ENCODE measurements around the gene PRAMEF20.

DNA sequence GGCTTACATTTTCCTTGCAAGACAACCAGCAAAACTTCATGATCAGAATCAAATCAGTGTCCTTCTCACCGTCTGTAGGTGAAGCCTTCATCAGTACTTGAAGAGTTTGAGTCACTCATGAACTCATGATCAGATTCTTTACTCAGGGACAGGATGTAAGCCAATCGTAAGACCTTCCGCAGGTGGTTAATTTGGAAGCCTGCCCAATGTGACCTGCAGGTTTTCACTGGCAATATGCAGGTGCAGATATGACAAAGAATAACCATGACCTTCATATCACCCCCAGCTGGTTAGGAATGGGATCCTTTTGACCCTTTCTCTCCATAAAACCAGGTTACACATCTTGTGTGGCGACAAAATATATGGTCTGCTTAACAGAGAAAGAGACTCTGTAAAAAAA lies 2.4 kb upstream of the PRAMEF20 start:
- TF ChIP-seq, protein P1, sequence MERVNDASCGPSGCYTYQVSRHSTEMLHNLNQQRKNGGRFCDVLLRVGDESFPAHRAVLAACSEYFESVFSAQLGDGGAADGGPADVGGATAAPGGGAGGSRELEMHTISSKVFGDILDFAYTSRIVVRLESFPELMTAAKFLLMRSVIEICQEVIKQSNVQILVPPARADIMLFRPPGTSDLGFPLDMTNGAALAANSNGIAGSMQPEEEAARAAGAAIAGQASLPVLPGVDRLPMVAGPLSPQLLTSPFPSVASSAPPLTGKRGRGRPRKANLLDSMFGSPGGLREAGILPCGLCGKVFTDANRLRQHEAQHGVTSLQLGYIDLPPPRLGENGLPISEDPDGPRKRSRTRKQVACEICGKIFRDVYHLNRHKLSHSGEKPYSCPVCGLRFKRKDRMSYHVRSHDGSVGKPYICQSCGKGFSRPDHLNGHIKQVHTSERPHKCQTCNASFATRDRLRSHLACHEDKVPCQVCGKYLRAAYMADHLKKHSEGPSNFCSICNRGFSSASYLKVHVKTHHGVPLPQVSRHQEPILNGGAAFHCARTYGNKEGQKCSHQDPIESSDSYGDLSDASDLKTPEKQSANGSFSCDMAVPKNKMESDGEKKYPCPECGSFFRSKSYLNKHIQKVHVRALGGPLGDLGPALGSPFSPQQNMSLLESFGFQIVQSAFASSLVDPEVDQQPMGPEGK (CRISPR knock-in tag; IDR thresholded peaks at IDR 0.05; ENCODE audit: borderline replicate concordance), result no peak
- TF ChIP-seq SNAI2 (CRISPR knock-in tag; IDR thresholded peaks at IDR 0.05) (no peak), ZFP30 (CRISPR knock-in tag; IDR thresholded peaks at IDR 0.05) (no peak), ZC3H10 (CRISPR knock-in tag; IDR thresholded peaks at IDR 0.05) (no peak), GLIS3 (CRISPR knock-in tag; IDR thresholded peaks at IDR 0.05) (no peak), BACH2 (CRISPR knock-in tag; IDR thresholded peaks at IDR 0.05; ENCODE audit: borderline replicate concordance) (no peak), ZNF565 (CRISPR knock-in tag; conservative IDR thresholded peaks at IDR 0.05; ENCODE audit: low read depth) (no peak), ARNTL (CRISPR knock-in tag; IDR thresholded peaks at IDR 0.05; ENCODE audit: borderline replicate concordance, low read depth) (no peak), OSR1 (CRISPR knock-in tag; IDR thresholded peaks at IDR 0.05) (no peak), CSDC2 (CRISPR knock-in tag; IDR thresholded peaks at IDR 0.05) (no peak), ESRRG (CRISPR knock-in tag; IDR thresholded peaks at IDR 0.05) (no peak), ZFP3 (CRISPR knock-in tag; IDR thresholded peaks at IDR 0.05) (no peak)
- TF ChIP-seq, protein P2, sequence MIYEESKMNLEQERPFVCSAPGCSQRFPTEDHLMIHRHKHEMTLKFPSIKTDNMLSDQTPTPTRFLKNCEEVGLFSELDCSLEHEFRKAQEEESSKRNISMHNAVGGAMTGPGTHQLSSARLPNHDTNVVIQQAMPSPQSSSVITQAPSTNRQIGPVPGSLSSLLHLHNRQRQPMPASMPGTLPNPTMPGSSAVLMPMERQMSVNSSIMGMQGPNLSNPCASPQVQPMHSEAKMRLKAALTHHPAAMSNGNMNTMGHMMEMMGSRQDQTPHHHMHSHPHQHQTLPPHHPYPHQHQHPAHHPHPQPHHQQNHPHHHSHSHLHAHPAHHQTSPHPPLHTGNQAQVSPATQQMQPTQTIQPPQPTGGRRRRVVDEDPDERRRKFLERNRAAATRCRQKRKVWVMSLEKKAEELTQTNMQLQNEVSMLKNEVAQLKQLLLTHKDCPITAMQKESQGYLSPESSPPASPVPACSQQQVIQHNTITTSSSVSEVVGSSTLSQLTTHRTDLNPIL (CRISPR knock-in tag; IDR thresholded peaks at IDR 0.05; ENCODE audit: low read depth), result no peak
